Stimulated activated CD8-positive, alpha-beta memory T cell treated with anti-CD3 and anti-CD28 coated beads, Interleukin-7, amount 100 ng/mL, for 1 hour (primary cell): Measurements from ENCODE around the gene ACOT2.
"Not testable (repeated sequence)": the region's sequence is repeated elsewhere in the genome, so short reads cannot be mapped to it uniquely, and the experiment has no call there.

Experiments
- DNase-seq, 2 donors: peaks; one replicate each; pipeline ENCODE4 v3.0.0-alpha.2; 2020; ENCODE audit warnings: low read depth in 2 of 2

The ACOT2 gene

DNA sequence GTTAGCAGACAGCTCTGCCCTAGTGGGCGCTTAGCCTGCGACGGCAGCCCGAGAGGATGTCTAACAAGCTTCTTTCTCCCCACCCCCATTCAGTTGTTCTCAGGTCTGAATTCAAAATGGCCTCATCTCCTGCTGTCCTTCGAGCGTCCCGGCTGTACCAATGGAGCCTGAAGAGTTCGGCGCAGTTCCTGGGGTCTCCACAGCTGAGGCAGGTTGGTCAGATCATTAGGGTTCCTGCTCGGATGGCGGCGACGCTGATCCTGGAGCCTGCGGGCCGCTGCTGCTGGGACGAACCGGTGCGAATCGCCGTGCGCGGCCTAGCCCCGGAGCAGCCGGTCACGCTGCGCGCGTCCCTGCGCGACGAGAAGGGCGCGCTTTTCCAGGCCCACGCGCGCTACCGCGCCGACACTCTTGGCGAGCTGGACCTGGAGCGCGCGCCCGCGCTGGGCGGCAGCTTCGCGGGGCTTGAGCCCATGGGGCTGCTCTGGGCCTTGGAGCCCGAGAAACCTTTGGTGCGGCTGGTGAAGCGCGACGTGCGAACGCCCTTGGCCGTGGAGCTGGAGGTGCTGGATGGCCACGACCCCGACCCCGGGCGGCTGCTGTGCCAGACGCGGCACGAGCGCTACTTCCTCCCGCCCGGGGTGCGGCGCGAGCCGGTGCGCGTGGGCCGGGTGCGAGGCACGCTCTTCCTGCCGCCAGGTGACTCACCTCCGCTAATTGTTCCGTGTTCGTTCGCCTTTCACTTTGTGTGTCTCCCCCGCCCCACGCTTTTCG lies at the start of gene ACOT2:
Gene ACOT2, plus strand, starts transcription at position 29 of the 774 bp plus-strand sequence. Its CDS starts 28 bp downstream, at position 57.
- peak; percentile 55 to 58 for DNase-seq

DNA sequence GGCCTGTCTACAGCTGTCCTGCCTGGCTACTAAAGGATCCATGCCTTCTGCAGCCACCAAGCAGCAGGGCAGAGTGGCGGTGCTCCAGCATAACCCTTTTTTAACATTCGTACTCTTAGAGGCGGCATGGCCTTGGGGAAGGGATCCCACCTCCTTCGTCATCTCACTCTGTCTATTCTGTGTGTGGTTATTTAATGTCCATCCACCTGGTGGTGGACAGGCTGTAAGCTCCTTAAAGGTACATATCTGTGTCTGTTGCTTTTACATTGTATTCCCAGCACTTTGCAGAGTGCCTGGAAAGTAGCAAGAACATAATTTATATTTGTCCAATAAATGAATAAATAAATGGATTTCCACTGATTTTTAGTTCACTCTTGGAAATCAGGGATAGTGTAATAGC lies 47.8 kb upstream of the ACOT2 start:
- DNase-seq = no peak

GRCh38 chr14:73524493-73524892 lies 44.5 kb upstream of the ACOT2 start:
- no peak for DNase-seq

- no peak for DNase-seq
These were observed 42.7 kb upstream of the ACOT2 start for GRCh38 chr14:73526036-73526984.

- DNase-seq = not testable (repeated sequence)
These were observed 39.7 kb upstream of the ACOT2 start for GRCh38 chr14:73529356-73529755.

DNA sequence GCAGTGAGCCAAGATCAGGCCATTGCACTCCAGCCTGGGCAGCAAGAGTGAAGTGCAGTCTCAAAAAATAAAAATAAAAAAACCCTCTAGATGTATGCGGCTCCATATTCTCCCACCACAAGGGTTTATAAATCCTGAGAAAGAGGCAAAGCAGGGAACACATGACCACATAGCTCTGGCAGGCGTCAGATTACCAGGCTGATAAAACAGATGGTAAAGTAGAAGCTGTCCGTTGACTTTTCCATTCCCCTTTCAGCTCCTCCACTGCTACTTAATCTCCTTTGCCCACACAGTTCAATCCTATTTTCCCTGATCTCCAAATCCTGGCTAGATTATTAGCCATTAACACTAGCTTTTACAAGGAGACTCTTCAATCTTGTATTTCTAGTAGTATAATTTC lies 37.0 kb upstream of the ACOT2 start:
- not testable (repeated sequence) for DNase-seq

DNA sequence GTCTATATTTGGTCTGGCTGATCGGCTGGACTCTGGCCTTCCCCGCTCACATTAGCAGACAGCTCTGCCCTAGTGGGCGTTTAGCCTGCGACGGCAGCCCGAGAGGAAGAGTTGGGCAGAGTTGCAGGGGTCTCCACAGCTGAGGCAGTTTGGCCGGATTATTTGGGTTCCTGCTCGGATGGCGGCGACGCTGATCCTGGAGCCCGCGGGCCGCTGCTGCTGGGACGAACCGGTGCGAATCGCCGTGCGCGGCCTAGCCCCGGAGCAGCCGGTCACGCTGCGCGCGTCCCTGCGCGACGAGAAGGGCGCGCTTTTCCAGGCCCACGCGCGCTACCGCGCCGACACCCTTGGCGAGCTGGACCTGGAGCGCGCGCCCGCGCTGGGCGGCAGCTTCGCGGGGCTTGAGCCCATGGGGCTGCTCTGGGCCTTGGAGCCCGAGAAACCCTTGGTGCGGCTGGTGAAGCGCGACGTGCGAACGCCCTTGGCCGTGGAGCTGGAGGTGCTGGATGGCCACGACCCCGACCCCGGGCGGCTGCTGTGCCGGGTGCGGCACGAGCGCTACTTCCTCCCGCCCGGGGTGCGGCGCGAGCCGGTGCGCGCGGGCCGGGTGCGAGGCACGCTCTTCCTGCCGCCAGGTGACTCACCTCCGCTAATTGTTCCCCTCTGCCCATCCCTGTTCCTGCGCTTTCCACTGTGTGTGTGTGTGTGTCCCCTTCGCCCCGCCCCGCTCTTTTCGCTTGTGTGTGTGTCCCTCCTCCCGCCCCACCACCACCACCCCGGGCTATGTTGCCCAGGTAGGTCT lies 31.6 kb upstream of the ACOT2 start:
- not testable (repeated sequence) for DNase-seq

DNA sequence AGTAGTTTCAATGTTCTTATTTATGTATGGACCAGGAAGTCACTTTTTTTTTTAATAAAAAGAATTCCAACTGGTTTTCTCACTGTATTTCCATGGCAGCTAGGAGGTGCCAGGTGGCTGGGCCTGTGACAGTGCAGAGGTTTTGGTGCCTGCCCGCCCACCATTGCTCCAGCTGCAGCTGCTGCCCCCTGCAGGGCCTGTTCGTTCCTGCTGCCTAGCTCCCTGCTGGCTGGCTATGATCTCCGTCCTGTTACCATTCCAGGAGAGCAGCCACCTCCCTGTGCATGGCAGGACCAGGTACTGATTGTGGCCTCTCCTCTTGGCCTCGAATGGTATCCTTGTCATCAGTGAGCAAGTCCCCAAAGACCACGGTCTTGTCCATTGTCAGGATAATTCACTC lies 30.0 kb upstream of the ACOT2 start:
- peak; percentile 25 to 34 for DNase-seq

DNA sequence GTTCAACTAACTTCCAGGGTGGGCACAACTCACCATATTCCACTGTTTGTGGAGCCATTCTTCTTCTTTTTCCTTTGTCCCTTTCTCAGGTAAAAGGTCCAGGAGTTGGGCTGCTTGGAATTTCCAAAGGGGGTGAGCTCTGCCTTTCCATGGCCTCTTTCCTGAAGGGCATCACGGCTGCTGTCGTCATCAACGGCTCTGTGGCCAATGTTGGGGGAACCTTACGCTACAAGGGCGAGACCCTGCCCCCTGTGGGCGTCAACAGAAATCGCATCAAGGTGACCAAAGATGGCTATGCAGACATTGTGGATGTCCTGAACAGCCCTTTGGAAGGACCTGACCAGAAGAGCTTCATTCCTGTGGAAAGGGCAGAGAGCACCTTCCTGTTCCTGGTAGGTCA lies 26.1 kb upstream of the ACOT2 start:
- not testable (repeated sequence) for DNase-seq

DNA sequence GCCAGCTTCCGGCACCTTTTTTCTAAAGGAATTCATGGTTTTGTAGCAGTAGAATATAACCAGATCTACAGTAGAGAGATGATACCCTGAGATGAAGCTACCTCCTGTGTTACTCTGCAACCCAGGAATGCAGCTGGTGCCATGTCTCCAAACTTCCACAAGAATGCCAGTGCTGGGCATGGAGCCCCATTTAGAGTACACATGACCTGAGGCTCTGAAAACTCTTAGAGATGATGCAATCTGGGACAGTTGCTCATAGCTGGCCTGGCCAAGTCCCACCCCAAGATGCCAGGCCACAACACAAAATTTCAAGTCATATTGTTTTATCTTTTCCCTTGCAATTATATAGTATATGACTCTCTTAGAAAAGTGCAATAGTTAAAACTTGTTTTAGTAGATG lies 23.7 kb upstream of the ACOT2 start:
- not testable (repeated sequence) for DNase-seq

DNA sequence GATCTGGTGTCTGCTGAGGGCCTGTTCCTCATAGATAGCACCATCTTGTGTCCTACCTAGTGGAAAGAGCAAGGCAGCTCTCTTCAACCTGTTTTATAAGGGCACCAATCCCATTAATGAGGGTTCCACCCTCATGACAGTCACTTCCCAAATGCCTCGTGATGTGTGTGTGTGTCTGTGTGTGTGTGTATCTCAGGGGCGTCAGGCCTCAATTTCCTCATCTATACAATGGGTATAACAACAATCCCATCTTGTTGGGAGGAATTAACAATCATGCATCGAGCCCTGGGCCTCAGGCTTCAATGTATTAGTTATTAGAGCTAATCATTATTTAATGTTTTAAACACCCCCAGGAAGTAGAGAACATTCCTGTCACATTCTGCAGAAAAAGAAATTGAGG lies 19.9 kb upstream of the ACOT2 start:
- DNase-seq = not testable (repeated sequence)

- DNase-seq = not testable (repeated sequence)
These were observed 19.0 kb upstream of the ACOT2 start for GRCh38 chr14:73549889-73550524.

- DNase-seq = no peak
These were observed 15.2 kb upstream of the ACOT2 start for GRCh38 chr14:73553845-73554244.

GRCh38 chr14:73557201-73557600 lies 11.8 kb upstream of the ACOT2 start:
- DNase-seq = not testable (repeated sequence)

DNA sequence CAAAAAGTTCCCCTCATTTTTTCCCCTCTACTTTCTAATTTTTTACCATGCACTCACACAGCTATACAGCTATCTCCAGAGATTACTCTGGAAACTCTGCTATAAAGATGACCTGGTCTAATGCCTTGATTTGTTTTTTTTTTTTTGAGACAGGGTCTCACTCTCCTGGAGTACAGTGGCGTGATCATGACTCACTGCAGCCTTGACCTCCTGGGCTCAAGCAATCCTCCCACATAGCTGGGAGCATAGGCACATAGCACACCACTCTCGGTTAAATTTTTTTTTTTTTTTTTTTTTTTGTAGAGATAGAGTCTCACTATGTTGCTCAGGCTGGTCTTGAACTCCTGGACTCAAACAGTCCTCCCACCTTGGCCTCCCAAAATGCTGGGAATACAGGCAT lies 10.8 kb upstream of the ACOT2 start:
- not testable (repeated sequence) for DNase-seq

- DNase-seq = not testable (repeated sequence)
These were observed 6.8 kb upstream of the ACOT2 start for GRCh38 chr14:73562256-73562655.

DNA sequence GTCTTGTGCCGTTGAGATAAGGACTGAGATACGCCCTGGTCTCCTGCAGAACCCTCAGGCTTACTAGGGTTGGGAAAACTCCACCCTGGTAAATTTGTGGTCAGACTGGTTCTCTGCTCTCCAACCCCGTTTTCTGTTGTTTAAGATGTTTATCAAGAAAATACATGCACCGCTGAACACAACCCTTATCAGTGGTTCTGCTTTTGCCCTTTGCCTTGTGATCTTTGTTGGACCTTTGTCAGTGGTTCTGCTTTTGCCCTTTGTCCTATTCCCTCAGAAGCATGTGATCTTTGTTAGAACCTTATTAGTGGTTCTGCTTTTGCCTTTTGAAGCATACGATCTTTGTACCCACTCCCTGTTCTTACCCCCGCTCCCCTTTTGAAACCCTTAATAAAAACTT lies 6.3 kb upstream of the ACOT2 start:
- not testable (repeated sequence) for DNase-seq

DNA sequence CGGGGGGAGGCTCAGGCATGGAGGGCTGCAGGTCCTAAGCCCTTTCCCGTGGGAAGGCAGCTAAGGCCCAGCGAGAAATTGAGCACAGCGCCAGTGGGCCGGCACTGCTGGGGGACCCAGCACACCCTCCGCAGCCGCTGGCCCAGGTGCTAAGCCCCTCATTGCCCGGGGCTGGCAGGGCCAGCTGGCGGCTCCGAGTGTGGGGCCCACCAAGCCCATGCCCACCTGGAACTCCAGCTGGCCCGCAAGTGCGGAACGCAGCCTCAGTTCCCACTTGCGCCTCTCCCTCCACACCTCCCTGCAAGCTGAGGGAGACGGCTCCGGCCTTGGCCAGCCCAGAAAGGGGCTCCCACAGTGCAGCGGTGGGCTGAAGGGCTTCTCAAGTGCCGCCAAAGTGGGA lies 2.6 kb upstream of the ACOT2 start:
- not testable (repeated sequence) for DNase-seq

DNA sequence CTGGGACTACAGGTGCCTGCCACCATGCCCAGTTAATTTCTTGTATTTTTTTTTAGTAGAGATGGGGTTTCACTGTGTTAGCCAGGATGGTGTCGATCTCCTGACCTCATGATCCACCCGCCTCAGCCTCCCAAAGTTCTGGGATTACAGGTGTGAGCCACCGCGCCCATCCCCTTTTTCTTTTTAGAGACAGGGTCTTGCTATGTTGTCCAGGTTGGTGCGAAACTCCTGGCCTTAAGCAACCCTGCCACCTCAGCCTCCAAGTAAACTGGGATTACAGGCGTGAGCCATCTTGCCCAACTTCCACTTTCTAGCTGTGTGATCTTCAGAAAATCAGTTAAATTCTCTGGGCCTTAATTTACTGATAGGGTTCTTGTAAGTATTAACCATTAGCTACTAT lies 2.1 kb upstream of the ACOT2 start:
- not testable (repeated sequence) for DNase-seq

DNA sequence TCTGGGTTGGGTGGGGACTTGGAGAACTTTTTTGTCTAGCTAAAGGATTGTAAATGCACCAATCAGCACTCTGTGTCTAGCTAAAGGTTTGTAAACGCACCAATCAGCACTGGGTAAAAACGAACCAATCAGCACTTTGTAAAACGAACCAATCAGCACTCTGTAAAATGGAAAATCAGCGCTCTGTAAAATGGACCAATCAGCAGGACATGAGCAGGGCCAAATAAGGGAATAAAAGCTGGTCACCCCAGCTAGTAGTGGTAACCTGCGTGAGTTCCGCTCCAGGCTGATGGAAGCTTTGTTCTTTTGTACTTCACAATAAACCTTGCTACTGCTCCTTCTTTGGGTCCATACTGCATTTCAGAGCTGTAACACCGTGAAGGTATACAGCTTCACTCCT lies 1.7 kb upstream of the ACOT2 start:
- no peak for DNase-seq
